T-helper 22 cell (primary cell): ENCODE data around the gene GIMAP8.

ENCODE experiments used
- DNase-seq: peaks from one replicate; pipeline ENCODE4 v3.0.0-alpha.2; 2020; ENCODE audit warnings: low read depth

The GIMAP8 gene

GRCh38 chr7:150450491-150451001, at the start of gene GIMAP8:
GIMAP8 (plus strand) TSS chr7:150450630; CDS start chr7:150466699, 16,069 bp downstream.
- peak; percentile 18 for DNase-seq

- DNase-seq, result no peak
Observed at GRCh38 chr7:150400788-150401423, 49.5 kb upstream of the GIMAP8 start.

GRCh38 chr7:150401424-150401790, 49.0 kb upstream of the GIMAP8 start:
- DNase-seq, result no peak

GRCh38 chr7:150401861-150402631, 48.4 kb upstream of the GIMAP8 start:
- DNase-seq, result no peak

GRCh38 chr7:150402671-150403321, 47.6 kb upstream of the GIMAP8 start:
- DNase-seq, result no peak

GRCh38 chr7:150403376-150404171, 46.9 kb upstream of the GIMAP8 start:
- DNase-seq, result no peak

- no peak for DNase-seq
Observed at GRCh38 chr7:150404172-150404804, 46.1 kb upstream of the GIMAP8 start.

- DNase-seq, result peak; percentile 64
Observed at GRCh38 chr7:150404805-150405583, 45.4 kb upstream of the GIMAP8 start.

- DNase-seq, result no peak
Observed at GRCh38 chr7:150405584-150406311, 44.7 kb upstream of the GIMAP8 start.

- DNase-seq, result no peak
Observed at GRCh38 chr7:150406312-150406566, 44.2 kb upstream of the GIMAP8 start.

- no peak for DNase-seq
Observed at GRCh38 chr7:150406567-150407421, 43.6 kb upstream of the GIMAP8 start.

- DNase-seq, result no peak
Observed at GRCh38 chr7:150407588-150408392, 42.6 kb upstream of the GIMAP8 start.

GRCh38 chr7:150408393-150409299, 41.8 kb upstream of the GIMAP8 start:
- DNase-seq, result no peak

GRCh38 chr7:150409300-150410030, 41.0 kb upstream of the GIMAP8 start:
- no peak for DNase-seq

- no peak for DNase-seq
Observed at GRCh38 chr7:150410131-150410530, 40.3 kb upstream of the GIMAP8 start.

- DNase-seq, result no peak
Observed at GRCh38 chr7:150410680-150411346, 39.6 kb upstream of the GIMAP8 start.
